ENCODE results near the gene CCDC171.

DNA sequence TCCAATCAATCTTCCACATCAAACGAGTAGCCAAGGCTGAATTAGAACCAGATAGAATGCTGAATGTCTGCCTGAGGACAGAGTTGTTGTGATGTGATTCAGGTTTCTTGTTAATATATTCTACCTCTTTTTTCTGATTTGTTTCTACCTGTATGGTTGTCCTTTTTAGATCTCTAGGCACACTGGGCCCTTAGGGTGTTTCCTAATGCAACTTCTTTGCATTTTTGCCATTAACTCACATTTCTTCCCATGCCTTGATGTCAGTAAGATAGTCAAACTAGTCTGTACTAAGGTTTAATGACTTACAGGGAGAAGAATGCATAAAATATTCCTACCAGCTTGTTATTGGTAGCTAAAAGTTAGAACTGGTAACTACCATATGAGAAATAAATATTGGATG lies 413.6 kb downstream of the CCDC171 start:
- TF ChIP-seq CTCF (IDR thresholded peaks at IDR 0.05) (no peak), POLR2A (IDR thresholded peaks at IDR 0.05) (no peak)

Measured in right lobe of liver (tissue), 4 donors.